NCI-H526 (cell line): ENCODE results near the gene SLC26A4.

Experiments
- DNase-seq, 2 experiments: peaks; one replicate each; lab custom pipeline; 2025; lab: John Stamatoyannopoulos, UW

Gene SLC26A4

DNA sequence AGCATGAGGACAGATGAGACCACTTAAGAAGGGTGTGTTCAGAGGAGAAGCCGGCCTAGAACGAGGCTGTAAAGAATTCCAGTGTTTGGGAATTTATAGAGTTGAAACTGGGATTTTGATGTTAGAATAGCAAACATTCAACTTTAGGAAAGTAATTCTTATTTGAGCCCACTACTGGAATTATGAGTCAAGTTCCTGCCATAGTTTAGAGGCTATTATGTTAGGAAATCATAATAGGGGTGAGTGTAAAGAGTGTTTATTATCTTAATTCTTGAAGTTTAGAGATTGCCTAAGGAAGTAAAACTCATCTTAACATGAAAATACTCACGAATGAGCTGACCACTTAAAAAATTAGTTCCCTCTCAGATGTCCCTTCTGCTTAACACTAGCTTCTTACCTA, 85.4 kb downstream of the SLC26A4 start:
- no peak for DNase-seq

DNA sequence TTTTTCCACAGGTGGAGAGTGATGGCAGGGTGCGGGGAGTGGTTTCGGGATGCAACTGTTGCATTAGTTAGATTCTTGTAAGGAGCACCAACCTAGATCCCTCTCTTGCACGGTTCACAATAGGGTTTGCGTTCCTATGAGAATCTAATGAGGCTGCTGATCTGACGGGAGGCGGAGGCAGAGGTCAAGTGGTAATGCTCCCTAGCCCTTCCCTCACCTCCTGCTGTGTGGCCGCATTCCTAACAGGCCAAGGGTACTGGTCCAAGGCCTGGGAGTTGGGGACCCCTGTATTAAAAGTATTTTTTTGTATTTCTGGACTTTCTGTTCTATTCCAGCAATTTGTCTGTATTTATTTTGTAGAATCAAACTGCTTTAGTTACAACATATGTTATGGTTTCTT, 90.5 kb downstream of the SLC26A4 start:
- no peak for DNase-seq

DNA sequence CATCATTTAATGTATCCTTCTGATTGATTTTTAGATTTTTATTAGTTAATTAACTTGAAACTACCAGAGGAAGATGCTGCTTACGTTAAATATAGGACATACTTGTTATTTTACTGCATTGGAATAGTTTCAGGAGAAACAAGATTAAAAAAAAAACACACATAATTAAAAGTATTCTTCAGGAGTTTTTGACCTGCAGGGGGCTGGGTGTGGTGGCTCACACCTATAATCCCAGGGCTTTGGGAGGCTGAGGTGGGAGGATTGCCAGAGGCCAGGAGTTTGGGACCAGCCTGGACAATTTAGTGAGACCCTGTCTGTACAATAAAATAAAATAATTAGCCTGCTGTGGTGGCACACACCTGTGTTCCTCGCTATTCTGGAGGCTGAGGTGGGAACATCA, 94.0 kb downstream of the SLC26A4 start:
- no peak for DNase-seq

DNA sequence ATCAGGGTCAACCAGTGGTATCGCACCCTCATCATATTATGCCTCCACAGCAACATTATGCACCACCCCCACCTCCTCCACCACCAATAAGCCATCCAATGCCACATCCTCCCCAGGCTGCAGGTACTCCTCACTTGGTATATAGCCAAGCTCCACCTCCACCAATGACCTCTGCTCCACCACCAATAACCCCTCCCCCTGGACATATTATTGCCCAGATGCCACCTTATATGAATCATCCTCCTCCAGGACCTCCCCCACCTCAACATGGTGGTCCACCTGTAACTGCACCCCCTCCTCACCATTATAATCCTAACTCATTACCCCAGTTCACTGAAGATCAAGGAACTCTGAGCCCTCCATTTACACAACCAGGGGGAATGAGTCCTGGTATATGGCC, 98.0 kb downstream of the SLC26A4 start:
- DNase-seq, result no peak

DNA sequence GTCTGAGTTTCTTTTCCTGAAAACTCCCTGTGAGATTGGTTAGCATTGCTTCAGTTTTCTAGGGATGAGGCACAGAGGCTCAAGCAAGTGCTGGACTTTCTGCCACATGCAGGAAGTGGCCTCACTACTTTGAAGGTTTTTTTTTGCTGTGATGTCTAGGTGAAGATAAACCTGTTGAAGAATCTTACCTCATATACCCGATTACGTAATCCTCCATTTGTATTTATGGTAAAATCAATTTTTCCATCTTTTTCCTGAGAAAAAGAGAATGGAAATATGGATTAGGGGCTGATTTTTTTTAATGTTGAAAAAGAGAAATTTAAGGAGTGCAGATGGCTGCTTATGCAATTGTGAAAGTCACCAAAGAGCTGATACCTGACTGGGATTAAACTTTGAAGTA, 106.8 kb downstream of the SLC26A4 start:
- DNase-seq, result no peak
